ENCODE results near the gene ANKIB1. TPM values are rescaled to one million over a fixed set of nuclear protein-coding genes. Genes with fewer than 3 reads are reported as not detected.
A peak's percentile ranks its signal among the peaks of the same experiment; 100 is the strongest.
"Not testable (repeated sequence)": the region's sequence is repeated elsewhere in the genome, so short reads cannot be mapped to it uniquely, and the experiment has no call there.

The ANKIB1 gene
- polyA plus RNA-seq, 1 donor from 2014 or later, result 4.4 TPM

DNA sequence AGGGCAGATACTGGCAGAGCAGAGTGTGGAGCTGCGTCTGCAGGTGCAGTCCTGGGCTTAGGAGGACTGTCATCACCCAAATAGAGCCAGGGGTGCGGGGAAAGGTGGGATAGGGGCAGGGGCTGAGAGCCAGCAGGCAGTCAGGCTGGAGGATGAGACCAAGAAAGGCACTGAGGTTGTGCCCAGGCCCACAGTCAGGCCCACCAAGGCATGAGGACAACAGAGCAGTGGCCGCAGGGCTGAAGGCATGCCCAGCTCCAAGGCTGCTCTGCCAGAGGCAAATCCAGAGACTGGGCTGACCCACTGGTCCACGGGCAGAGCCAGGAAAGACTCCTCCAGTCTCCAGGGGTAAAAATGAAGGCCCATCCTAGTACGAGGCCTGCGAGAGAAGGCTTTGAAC is 177.2 kb downstream of the ANKIB1 start:
- H3K27ac Mint-ChIP-seq, result no peak overlapping the region
- no peaks in the 10 kb centered on the region for H3K36me3 Mint-ChIP-seq
- no peaks in the 10 kb centered on the region for H3K9me3 Mint-ChIP-seq
- peaks cover 2% of the 10 kb centered on the region for H3K27me3 Mint-ChIP-seq
- H3K4me1 Mint-ChIP-seq, result peaks cover 0 to 9% (median 3%) of the 10 kb centered on the region in 3 donors
- peak overlapping the region in 1 of 4 donors; percentile 29 for H3K4me3 Mint-ChIP-seq

DNA sequence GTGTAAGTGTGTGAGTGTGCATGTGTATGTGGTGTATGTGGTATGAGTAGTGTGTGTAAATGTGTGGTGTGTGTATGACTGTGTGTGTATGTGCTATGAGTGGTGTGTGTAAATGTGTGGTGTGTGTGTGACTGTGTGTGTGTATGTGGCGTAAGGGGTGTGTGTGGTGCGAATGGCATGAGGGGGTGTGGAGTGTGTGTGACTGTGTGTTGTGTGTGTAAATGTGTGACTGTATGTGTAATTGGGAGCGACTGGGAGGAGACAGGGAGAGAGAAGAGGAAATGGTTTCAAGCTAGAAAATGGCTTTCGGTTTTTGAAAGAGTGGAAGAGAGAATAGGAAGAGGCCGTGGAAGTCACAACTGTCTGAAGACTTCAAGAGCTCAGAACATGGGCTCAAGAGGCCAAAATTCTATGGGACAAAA is 177.9 kb downstream of the ANKIB1 start:
- peak overlapping the region in 2 of 4 donors; percentile 23 to 45 for H3K4me3 Mint-ChIP-seq
- no peaks in the 10 kb centered on the region for H3K9me3 Mint-ChIP-seq
- peaks cover 0 to 9% (median 3%) of the 10 kb centered on the region in 3 donors for H3K4me1 Mint-ChIP-seq
- H3K27ac Mint-ChIP-seq, result peak overlapping the region in 1 of 3 donors; percentile 16
- peaks cover 2% of the 10 kb centered on the region for H3K27me3 Mint-ChIP-seq
- H3K36me3 Mint-ChIP-seq, result no peaks in the 10 kb centered on the region

DNA sequence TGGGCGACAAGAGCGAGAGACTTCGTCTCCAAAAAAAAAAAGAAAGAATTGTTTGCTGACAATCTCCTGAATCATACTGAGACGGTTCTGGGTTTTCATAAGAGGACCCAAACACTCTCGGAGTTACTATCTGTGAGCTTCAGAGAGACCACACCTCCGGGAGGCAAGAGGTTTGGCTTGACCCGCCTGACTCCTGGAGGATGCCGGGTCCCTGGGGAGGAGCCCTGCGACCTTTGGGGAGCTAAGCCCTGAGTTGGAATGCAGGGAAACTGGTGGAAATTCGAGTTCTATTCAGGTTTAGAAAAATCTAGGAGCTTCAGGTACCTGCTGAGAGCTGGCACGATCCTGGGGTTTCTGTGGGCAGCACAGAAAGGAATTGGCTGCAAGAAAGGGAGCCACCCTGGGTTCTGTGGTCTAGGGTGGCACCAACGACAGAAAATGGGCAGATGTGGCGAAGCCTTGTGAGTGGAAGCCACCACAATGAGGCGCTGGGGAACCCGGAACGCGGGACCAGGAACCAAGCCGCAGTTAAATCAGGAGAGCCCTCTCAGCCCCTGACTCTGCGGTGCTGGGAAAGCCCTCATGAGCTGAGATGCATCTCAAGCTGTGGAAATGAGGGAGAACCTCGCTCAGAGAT is 179.7 kb downstream of the ANKIB1 start:
- peaks cover 0 to 1% (median 0%) of the 10 kb centered on the region in 3 donors for H3K9me3 Mint-ChIP-seq
- peaks cover 0 to 13% (median 3%) of the 10 kb centered on the region in 3 donors for H3K4me1 Mint-ChIP-seq
- no peaks in the 10 kb centered on the region for H3K36me3 Mint-ChIP-seq
- peaks cover 2% of the 10 kb centered on the region for H3K27me3 Mint-ChIP-seq
- peak overlapping the region in 2 of 4 donors; percentile 23 to 88 for H3K4me3 Mint-ChIP-seq
- no peak overlapping the region for H3K27ac Mint-ChIP-seq

DNA sequence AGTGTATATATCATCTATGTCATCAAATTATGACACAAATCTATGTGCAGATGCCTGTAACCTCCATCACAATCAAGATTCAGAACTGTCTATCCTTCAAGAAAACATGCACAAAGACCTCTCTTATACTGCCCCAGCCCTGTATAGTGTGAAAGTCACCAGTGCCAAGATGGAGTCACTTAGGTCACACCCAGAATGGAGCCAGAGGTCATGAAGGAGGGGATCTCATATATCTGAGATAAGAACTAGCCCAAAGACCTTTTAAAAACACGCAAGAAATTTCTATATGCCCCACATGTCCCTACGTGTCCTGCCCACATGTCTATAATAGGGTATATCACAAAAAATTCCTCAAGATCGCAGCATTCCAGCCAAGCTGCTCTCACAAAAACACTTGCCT is 181.4 kb downstream of the ANKIB1 start:
- Mint-ChIP-seq H3K4me1 (peaks cover 0 to 13% (median 3%) of the 10 kb centered on the region in 3 donors), H3K27ac (no peak overlapping the region), H3K9me3 (peaks cover 0 to 1% (median 0%) of the 10 kb centered on the region in 3 donors), H3K27me3 (peaks cover 1% of the 10 kb centered on the region), H3K36me3 (no peaks in the 10 kb centered on the region), H3K4me3 (no peak overlapping the region)

DNA sequence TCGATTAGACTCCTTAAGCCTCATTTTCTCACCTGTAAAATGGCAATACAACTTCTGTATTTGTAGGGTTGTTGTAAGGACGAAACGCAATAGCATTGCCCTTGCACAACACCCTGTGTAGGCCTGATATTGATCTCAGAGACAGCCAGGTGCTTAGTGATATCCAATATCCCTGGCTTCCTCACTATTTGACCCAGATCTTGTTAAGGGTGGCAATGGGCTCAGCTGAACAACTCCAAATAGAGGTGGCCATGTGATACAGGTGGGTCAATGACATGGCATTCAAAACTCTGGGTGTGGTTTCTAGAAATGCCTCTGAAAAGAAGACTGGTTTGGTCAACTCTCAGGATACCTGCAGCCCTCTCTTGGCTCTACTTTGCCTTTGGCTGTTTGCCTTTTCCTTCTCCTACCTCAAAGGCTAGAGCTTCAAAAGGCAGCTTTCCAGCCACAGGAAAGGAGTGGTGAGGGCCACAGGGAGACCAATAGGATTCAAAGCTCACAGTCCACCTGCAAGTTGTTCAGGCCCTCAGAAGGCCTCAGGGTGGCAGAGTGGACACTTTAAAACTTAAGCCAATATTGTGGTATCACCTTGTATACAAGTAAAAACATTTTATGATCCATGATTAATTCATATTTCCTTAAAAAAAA is 186.6 kb downstream of the ANKIB1 start:
- H3K4me3 Mint-ChIP-seq, result no peak overlapping the region
- H3K27ac Mint-ChIP-seq, result no peak overlapping the region
- peaks cover 0 to 4% (median 0%) of the 10 kb centered on the region in 3 donors for H3K4me1 Mint-ChIP-seq
- no peaks in the 10 kb centered on the region for H3K36me3 Mint-ChIP-seq
- no peaks in the 10 kb centered on the region for H3K27me3 Mint-ChIP-seq
- peaks cover 0 to 1% (median 0%) of the 10 kb centered on the region in 3 donors for H3K9me3 Mint-ChIP-seq

DNA sequence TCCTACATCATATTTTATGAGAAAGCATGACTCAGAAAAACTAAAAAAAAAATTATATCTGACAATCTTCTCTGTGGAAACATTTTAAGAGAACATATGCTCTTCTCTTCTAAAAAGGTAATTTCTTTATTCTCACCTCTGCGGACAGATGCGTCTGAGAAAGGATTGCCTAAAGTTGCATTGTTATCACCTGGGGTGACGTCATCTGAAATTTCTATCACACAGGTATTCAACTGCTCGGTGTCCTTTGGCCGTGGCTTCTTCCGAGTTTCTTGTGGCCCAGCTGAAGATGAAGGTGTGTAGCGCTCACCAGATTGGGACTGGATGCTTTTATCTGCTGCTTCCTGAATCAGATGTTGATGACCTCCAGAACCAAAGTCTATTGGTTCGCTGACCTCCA is 187.2 kb downstream of the ANKIB1 start:
- H3K4me3 Mint-ChIP-seq, result no peak overlapping the region
- H3K27me3 Mint-ChIP-seq, result no peaks in the 10 kb centered on the region
- no peak overlapping the region for H3K27ac Mint-ChIP-seq
- peaks cover 0 to 1% (median 0%) of the 10 kb centered on the region in 3 donors for H3K9me3 Mint-ChIP-seq
- no peaks in the 10 kb centered on the region for H3K36me3 Mint-ChIP-seq
- peaks cover 0 to 4% (median 0%) of the 10 kb centered on the region in 3 donors for H3K4me1 Mint-ChIP-seq

DNA sequence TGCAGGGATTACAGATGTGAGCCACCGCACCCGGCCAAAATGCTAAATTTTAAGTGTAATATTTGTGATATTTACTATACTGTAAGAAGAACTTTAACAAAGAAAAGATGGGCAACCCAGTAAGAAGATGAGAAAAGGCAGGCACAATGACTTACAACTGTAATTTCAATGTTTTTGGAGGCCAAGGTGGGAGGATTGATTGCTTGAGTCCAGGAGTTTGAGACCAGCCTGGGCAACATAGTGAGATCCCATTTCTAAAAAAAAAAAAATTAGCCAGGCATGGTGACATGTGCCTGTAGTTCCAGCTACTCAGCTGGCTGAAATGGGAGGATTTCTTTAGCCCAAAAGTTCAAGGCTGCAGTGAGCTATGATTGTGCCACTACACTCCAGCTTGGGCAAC is 189.8 kb downstream of the ANKIB1 start:
- Mint-ChIP-seq H3K36me3 (no peaks in the 10 kb centered on the region), H3K4me3 (no peak overlapping the region), H3K9me3 (no peaks in the 10 kb centered on the region), H3K27ac (no peak overlapping the region), H3K4me1 (peaks cover 0 to under 1% (median 0%) of the 10 kb centered on the region in 3 donors), H3K27me3 (no peaks in the 10 kb centered on the region)

DNA sequence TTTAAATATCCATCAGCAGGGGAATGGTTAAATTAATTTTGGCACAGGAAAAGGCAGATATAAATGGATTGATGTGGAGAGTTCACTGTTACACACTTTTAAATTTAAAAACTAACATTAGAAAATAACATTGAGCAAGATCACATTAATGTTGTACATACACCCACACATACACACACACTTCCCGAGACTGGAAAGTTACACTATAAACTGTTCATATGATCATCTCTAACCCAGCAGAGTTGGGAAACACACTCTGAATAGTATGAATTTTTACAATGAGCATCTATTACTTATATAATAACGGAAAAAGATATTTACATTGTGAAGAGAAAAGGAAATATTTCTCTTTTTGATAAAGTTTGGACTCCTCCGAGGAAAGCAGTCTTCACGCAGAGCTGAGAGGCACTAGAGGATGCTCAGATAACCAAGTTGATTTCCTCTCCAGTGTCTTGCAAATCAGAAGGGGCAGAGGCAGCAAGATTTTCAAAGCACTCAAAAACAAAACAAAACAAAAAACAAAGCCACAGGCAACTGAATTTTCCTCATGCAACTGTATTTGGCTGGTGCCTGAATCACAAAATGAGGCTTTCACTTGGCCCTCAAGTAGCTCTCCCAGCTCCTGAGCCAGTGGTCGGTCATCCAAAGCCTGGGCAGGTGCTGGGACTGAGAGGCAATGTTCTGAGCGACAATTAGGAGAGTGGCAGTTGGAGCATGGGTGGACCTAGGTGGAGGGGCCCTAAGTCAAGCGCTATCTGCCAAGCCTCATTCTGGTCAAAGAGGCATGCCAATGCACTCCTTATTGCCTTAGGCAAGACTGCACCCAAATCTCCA is 191.1 kb downstream of the ANKIB1 start:
- H3K4me1 Mint-ChIP-seq, result peaks cover 0 to 2% (median 0%) of the 10 kb centered on the region in 3 donors
- no peaks in the 10 kb centered on the region for H3K9me3 Mint-ChIP-seq
- H3K4me3 Mint-ChIP-seq, result no peak overlapping the region
- H3K27me3 Mint-ChIP-seq, result no peaks in the 10 kb centered on the region
- no peaks in the 10 kb centered on the region for H3K36me3 Mint-ChIP-seq
- H3K27ac Mint-ChIP-seq, result no peak overlapping the region

DNA sequence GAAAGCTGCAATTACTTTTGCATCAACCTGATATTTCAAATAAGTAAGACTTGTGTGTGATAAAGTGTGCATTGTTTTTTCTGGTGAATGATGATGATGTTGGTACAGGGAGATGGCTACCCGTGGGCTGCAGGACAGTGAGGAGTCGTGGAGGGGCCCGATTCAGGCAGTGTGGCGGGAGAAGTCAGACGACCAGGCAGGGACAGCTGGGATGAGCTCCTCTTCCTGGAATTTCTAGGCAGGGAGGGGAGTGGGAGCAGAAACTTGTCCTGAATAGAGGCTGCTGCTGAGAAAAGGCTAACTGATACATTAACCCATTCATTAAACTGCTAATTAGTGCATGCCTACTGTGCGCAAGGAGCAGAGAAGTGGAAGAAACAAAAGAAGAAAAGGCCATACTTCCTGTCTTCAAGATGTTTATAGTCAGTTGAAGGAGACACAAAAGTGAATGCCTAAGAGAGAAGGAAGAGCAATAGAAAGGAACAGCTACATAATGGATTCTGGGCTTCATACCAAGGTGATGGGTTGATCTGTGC is 192.2 kb downstream of the ANKIB1 start:
- no peaks in the 10 kb centered on the region for H3K36me3 Mint-ChIP-seq
- H3K4me1 Mint-ChIP-seq, result peaks cover 0 to 4% (median 1%) of the 10 kb centered on the region in 3 donors
- no peak overlapping the region for H3K4me3 Mint-ChIP-seq
- H3K27ac Mint-ChIP-seq, result no peak overlapping the region
- H3K27me3 Mint-ChIP-seq, result no peaks in the 10 kb centered on the region
- H3K9me3 Mint-ChIP-seq, result peaks cover 0 to 2% (median 0%) of the 10 kb centered on the region in 3 donors

DNA sequence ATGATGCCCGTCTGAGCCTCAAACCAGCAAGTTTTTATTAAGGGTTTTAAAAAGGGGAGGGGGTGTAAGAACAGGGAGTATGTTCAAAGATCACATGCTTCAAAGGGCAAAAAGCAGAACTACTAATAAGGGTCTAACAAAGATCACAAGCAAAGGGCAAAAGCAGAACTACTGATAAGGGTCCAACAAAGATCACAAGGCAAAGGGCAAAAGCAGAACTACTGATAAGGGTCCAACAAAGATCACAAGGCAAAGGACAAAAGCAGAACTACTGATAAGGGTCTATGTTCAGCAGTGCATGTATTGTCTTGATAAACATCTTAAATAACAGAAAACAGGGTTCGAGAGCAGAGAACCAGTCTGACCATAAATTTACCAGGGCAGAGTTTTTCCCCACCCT is 196.9 kb downstream of the ANKIB1 start:
- not testable (repeated sequence) for H3K9me3 Mint-ChIP-seq, H3K27ac Mint-ChIP-seq, H3K4me1 Mint-ChIP-seq, H3K27me3 Mint-ChIP-seq, H3K36me3 Mint-ChIP-seq
- peak overlapping the region in 1 of 4 donors; percentile 57 for H3K4me3 Mint-ChIP-seq

DNA sequence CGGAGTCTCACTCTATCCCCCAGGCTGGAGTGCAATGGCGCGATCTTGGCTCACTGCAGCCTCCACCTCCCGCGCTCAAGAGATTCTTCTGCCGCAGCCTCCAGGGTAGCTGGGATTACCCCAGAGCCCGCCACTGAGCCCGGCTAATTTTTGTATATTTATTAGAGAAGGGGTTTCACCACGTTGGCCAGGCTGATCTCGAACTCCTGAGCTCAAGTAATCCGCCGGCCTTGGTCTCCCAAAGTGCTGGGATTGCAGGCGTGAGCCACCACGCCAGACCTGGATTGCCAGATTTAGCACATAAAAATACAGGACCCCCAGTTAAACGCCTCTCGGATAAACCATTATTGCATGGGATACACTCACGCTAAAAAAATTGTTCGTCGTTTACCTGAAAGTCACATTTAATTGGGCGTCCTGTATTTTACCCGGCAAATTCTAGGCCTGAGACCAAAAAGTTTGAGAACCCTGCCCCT is 201.1 kb downstream of the ANKIB1 start:
- peaks cover 8 to 10% (median 10%) of the 10 kb centered on the region in 3 donors for H3K4me1 Mint-ChIP-seq
- H3K36me3 Mint-ChIP-seq, result peaks cover 5% of the 10 kb centered on the region
- no peaks in the 10 kb centered on the region for H3K27me3 Mint-ChIP-seq
- H3K27ac Mint-ChIP-seq, result peak overlapping the region; percentile 96 to 98 (median 98)
- H3K9me3 Mint-ChIP-seq, result peaks cover 0 to 2% (median 0%) of the 10 kb centered on the region in 3 donors
- H3K4me3 Mint-ChIP-seq, result peak overlapping the region; percentile 84 to 100 (median 94)

DNA sequence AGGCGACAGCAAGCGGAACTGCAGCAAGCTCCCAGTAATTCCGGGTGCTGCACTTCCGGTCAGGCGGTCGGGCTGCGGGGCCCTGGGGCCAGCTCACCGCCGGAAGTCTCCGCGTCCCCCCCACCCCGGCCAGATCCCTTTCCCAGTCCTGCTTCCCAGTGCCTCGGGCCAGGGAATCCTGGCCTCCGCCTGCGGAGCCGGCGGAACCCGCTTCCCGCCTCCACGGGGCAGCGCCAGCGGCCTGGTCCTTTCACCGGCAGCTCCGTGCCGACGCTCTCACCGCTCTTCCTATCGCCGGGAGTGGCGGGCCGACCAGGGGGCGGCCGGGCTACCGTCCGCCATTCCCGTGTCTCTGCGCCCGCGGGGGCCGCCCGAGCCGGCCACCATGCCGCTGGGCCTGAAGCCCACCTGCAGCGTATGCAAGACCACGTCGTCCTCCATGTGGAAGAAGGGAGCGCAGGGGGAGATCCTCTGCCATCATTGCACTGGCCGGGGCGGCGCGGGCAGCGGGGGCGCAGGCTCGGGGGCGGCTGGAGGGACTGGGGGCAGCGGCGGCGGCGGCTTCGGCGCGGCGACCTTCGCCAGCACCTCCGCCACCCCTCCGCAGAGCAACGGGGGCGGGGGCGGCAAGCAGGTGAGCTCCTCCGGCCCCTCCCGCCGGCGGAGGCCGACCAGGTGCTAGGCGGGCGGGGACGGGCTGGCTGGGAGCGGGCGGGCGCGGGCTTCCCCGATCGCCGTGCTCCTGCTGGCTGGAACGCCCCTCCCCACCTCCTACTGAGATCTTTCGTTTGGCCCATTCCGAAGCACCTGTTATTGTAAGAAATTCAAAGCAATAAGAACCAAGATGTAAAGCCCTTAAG is 201.8 kb downstream of the ANKIB1 start, which contains the start of gene GATAD1:
Gene GATAD1, plus strand, starts transcription at position 138 of the 860 bp plus-strand sequence. Its CDS starts 248 bp downstream, at position 386.
- peaks cover 0 to 2% (median 0%) of the 10 kb centered on the region in 3 donors for H3K9me3 Mint-ChIP-seq
- H3K4me3 Mint-ChIP-seq, result peak within 1 kb of the TSS; percentile 84 to 100 (median 97)
- peak within 1 kb of the TSS; percentile 96 to 98 (median 98) for H3K27ac Mint-ChIP-seq
- H3K4me1 Mint-ChIP-seq, result peaks cover 7 to 10% (median 10%) of the 10 kb centered on the region in 3 donors
- H3K36me3 Mint-ChIP-seq, result peaks cover 5% of the 10 kb centered on the region
- H3K27me3 Mint-ChIP-seq, result no peaks in the 10 kb centered on the region

DNA sequence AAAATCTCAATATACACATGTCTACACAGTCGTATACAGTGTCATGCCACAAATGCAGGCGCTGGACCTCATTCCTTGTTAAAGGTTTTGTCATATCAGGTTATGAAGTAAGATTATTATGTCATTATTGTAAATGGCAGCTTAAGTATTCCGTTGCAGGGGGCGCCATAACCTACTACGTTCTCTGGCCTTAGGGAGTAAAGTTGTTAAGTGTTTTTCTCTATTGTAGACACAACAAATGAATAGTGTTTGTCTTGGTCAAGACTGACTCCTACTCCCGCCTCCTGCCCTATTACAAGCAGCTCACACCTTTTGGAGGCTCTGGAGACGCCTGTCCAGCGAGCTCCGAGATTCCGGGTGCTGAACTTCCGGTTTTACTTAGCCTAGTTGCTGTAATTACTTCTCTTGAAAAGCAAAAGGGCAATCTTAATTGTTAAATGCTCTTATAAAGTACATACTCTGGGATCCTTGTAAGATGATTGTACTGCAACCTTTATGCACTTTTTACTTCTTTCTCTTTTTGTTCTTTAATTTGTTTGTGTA is 202.5 kb downstream of the ANKIB1 start:
- peak overlapping the region; percentile 96 to 98 (median 98) for H3K27ac Mint-ChIP-seq
- peaks cover 7 to 10% (median 8%) of the 10 kb centered on the region in 3 donors for H3K4me1 Mint-ChIP-seq
- no peaks in the 10 kb centered on the region for H3K27me3 Mint-ChIP-seq
- H3K9me3 Mint-ChIP-seq, result no peaks in the 10 kb centered on the region
- H3K4me3 Mint-ChIP-seq, result peak overlapping the region; percentile 84 to 100 (median 97)
- peaks cover 5% of the 10 kb centered on the region for H3K36me3 Mint-ChIP-seq

Data from IgD-negative memory B cell (primary cell).